GF-D8 (cell line): Measurements from ENCODE around the gene ADGB.

Experiments
- DNase-seq: peaks from one replicate; lab custom pipeline; 2025; lab: John Stamatoyannopoulos, UW

The ADGB gene

DNA sequence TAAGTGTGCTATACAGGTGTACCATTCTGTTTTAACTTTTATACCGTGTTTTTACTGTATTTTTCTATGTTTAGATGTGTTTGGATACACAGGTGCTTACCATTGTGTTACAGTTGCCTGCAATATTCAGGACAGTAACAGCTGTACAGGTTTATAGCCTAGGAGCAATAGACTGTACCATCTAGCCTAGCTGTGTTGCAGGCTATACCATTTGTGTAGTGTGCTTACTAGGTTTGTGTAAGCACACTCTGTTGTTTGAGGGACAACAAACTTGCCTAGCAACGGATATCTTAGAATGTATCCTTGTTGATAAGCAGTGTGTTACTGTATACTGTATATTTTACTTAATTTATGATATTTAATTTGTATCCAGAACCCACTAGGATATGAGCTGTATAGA lies 35.2 kb downstream of the ADGB start:
- DNase-seq = no peak

DNA sequence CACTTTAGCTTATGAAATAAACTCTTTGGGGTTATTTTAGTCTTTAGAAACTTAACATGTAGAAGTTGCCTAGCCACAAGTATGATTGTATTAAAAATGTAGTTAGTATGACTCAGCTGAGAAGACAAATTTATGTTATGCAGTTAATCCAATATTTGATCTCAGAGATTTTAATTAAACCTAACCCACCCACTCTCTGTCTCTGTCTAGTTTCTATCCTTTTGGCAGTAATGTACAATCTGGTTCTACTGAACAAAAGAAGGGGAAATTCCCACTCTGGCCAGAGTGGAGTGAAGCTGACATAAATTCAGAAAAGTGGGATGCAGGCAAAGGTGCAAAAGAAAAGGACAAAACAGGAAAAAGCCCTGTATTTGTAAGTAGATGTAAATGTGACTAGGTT lies 36.4 kb downstream of the ADGB start:
- DNase-seq = no peak

DNA sequence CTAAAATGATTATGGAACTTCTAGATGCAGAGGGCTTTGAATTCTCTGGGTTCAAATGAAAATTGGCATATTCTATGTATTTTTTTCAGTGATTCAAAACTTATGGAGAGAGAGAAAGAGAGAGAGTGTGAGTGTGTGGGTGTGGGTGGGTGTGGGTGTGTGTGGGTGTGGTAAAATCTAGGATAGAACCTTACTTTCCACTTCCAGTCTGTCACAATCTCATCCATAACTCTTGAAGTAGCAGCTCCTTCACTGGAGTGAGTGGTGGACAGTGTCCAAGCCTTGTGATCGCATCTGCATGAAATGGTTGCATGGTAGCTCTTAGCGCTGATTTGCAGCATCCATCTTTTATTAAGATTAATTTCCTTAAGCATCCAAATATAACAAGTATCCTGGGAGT lies 37.7 kb downstream of the ADGB start:
- no peak for DNase-seq

DNA sequence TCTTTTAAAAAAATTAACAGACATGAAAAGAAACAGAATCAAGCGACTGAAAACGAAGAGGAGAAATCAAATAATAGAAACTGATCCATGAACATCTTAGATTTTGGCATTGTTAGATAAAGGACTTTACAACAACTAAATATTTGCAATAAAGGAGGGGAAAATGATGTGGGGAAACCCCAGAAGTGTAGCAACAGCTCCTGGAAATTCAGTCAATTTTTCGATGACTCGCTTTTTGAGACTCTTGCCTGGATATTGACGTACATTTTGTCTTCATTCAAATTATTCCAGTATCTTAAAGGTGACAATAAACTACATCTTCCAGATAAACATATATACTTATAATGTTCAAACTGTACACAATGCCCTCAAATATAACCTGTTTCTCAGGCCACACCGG lies 44.1 kb downstream of the ADGB start:
- no peak for DNase-seq

DNA sequence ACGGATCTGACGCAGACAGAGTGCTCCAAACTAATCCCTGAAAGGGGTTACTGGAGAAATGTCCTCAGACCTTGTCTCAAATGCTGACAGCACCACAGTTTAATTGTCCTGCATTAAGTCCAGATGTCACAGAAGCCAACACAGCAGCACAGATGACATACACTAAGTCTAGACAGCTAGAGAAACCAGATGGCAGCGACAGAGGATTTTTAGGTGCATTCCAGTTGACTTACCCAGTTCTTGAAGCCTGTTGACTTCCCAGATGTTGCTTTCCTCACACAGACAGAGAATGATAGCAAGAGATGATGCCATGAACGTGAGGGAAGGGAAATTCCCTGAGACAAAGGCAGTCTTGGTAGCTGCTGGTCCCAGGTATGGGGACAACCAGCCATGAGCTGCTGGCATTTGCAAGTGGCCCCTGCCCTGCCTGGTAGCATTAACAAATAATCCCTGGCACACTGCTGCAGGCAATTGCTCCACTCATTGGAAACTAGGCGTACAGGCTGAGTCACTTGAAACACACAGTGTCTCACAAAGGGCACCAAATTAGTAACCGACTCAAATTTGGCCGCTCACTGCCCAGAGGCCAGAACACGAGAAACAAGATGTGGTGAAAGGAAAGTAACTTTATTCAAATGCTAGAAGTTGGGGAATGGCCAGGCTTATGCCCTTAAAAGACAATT lies 52.2 kb downstream of the ADGB start:
- DNase-seq = no peak

DNA sequence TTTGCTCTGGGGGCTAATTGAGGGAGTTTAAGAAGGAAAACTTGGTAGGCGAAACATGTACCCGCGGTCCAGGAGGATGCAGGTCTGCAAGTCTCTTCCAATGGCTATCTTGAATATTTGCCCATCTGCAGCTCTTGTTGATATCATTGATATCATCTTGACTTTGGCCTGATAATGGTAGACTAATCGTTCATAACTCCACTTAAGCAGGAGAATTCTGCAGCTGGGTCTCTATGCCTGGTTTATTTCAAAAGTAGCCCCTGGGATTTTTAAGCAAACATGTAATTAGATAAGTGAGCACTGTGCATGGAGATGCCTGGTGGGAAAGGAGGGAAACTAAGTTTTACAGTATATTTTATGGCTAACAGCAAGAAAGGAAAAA lies 52.7 kb downstream of the ADGB start:
- no peak for DNase-seq

DNA sequence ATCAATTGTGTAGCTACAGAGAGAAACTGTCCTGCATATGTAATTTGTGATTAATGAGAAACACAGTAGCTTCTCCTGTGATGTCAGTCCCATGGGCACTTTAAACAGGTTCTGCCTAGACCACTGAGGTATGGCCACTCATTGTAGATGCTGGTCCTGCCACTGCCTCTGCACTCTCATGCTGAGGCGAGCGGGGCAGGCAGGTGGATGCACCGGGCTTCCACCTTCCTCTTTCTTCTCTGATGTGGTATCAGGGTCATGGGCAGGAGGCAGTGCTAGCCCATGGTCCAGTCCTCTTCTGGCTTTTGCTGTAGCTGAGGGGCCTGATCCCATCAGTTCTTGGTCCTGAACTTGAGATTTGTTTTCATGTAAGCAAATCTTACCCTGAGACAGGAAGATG lies 58.7 kb downstream of the ADGB start:
- no peak for DNase-seq

DNA sequence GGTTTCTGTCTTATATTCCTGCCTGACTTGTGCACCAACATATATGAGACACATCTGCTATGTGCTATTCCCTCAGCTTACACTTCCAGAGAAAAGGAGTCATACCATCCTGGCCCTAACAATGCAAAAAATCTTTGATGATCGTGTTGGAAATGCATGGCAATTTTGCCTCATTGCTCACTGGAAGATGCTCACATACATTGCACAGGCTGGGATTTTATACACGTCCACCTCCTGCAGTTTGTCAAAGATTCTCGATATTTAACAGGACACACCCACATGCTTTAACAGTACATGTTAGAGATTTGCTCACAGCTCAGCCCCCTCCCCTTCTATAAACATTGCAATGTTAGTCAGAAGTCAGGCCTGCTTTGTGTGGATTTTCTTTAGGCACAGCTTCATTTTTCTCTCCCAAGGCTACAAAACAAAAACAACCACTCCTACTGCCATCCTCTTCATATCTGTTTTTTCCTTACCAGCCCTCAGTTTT lies 66.1 kb downstream of the ADGB start:
- DNase-seq = no peak

DNA sequence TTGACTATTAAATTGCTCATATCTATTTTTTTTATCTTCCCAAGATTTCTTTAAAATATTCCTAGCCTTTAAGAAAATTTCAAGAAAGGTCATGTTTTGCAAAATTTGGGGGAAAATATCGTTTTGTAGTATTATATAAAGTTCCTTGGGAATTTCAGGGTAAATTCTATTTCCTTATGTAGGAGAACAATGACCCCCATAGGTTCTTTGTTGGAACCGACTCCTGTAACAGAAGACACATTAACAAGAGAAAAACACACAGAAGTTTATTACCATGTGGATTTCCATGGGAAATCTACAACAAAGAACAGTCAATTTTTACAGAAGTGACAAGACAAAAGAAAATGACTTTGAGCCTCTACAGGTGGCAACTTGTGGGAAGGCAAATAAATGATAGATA lies 68.1 kb downstream of the ADGB start:
- DNase-seq = no peak

DNA sequence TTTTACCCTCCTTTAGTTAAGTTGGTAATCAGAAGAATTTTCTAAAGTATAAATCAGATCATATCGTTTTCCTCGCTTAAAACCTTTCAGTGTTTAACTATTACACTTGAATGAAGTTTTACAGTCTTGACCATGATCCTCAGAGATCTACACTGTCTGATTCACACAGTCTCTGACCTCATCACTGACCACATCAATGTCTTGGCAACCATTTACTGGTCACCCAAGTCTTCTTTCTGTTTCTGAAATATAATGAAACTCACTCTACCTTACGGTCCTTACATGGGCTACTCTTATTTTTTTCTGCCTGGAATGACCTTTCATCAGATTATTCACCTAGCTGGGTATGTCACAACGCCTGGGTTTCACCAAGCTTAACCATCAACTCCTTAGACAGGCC lies 71.4 kb downstream of the ADGB start:
- DNase-seq = no peak

DNA sequence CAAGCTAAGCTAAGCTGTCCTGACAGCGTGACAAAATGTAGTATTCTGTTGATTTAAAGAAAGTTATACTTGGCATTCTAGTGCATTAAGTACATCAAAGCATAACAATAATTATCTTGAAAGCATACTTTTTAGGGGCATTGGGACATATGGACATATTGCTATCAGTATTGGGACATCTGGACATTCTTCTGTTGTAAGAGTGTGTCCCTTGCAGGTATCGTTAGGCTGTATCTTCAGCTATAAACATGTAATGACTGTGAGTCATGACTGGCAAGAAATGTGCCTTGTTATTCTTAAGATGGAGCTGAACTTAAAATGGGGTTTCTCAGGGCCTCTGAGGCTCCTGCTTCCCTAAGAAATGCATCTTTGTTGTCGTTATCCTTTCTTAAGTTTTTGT lies 74.3 kb downstream of the ADGB start:
- DNase-seq = no peak

DNA sequence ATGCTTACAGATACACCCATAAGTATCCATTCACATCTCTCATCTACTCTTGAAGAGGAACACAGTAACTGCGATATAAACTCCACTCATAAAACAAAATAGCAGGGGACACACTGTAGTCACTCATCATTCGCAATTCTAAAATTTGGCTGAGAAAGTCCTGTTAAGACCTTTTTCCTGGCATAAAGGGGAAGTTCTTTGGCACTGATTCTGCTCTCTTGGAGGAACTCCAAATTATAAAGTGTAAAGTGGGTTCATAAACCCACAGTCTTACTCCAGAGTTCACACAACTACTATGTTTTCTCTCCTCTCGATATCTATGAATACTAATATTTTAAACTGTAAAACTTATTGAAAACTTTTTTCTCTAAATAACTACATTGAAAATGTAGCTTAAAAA lies 80.6 kb downstream of the ADGB start:
- no peak for DNase-seq

DNA sequence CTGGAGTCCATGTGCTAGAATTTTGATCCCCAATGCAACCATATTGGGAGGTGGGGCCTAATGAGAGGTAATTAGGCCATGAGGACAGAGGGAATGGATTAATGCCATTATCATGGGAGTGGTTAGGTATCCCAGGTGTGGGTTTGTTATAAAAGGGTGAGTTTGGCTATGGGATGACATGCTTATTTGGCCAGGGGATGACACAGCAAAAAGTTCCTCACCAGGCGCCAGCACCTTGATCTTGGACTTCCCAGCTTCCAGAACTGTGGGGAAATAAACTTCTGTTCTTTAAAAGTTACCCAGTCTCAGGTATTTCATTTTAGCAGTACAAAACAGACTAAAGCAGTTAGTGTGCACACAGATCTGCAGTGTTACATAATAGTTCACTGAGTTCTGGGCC lies 84.1 kb downstream of the ADGB start:
- no peak for DNase-seq

DNA sequence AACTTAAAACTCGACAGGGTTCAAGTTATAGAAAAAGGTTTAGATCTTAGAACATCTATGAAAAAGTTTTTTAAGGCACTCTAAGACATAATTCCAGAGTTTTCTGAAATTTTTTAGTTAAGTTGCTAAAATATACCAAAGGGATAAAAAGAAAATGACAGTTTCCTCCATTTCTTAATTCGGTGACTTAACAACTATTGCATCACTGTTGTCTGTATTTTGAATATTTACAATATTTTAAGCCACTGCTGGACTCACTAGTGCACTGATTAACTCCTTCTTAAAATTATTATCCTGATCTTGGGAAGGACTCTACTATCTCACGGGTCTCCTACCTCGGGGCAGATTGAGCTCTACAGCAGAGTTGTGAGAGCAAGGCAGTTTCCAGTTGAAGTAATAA lies 91.0 kb downstream of the ADGB start:
- no peak for DNase-seq

DNA sequence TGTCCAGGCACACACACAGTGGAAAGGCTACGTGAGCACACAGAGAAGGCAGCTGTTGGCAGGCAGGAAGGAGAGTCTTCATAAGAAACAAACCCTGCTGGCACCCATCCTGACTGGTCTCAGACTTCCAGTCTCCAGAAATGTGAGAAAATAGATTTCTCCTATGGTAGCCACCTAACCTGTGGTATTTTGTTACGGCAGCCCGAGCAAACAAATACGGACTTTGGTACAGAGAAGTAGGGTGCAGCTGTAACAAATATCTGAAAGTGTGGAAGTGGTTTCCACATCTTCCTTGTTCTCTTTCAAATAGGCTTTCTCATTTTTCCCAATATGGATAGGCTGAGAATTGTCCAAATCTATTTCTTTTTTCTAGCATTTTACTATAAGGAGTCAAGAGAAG lies 94.6 kb downstream of the ADGB start:
- DNase-seq = no peak

DNA sequence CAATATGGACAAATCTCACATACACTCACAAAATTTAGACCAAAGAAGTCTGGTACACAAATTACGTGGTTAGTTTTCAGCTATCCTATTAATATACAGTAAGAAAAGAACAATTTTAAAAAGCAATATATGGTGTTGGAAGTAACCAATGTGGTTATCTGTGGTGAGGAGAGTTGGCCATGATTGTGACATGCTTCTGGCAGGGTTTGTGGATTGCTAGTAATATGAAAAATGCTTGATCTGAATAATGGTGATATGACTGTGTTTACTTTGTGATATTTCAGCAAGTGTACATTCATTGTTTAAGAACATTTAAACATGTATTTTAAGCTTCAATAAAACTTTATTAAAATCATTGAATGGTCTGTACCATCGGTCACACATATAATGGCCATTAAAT lies 99.1 kb downstream of the ADGB start:
- DNase-seq = no peak

DNA sequence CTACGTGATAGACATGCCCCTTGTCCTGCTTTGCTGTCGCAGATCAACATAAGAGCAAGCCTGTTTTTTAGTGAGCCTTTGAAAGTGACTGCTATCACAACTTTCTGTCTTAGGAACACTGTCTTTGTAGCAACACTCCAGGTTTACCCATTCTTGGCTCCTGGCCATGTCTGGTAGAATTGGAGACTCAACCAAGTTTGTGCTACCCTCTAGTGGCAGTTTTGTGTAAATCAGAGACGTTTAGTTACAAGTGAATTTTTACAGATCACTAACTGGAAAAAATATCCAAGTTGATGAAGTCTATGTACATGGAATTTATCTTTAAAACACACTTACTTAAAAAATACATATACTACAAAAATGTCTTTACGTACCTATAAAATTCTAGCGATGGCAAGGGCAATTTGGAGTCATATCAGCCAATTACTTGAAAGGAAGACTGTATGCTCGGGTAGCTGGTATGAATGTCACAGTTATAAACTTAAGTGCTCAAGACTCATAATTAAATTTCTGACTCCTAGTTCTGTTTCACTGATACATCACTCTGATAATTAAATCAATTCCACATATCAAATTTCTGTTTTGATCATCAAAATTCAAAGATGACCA lies 101.4 kb downstream of the ADGB start:
- DNase-seq = no peak

DNA sequence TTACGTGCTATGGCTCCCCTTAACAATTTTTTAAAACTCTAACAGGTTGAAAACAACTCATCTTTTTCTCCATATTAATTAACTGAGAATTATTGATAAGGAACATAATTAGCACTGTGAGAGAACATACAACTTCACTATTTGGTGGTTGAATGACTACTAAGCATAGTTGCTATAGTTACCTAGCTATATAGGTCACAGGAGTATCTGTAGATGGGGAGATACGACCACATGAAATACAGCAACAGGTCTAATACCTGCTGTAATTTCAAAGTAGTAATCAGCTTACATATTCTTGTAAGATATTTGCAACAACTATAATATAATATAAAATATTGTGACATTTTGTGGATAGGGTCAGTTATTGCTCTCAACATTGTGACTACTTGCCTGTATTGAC lies 102.9 kb downstream of the ADGB start:
- DNase-seq = no peak

DNA sequence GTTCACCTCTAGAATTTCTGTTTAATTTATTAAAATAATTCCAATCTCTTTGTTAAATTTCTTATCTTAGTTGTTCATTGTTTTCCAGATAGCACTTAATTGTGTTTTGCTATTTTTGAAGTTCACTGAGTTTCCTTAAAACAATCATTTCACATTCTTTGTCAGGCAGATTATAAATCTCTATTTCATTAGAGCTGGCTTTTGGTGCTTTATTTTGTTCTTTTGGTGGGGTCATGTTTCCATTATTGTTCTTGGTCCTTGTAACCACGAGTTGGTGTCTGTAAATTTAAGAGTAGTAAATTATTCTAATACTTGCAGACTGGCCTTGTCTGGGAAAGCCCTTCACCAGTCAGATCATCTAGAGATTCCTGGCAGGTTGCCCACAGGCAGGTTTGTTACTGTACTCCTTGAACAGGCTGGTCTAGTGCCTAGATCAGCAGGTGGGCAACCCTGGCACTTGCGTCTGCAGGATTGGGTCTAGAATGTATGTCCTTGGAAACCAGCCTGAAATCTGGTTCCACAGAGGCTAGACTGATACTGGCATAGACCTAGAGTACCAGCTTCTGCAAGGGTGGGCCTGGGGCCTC lies 110.4 kb downstream of the ADGB start:
- DNase-seq = no peak

DNA sequence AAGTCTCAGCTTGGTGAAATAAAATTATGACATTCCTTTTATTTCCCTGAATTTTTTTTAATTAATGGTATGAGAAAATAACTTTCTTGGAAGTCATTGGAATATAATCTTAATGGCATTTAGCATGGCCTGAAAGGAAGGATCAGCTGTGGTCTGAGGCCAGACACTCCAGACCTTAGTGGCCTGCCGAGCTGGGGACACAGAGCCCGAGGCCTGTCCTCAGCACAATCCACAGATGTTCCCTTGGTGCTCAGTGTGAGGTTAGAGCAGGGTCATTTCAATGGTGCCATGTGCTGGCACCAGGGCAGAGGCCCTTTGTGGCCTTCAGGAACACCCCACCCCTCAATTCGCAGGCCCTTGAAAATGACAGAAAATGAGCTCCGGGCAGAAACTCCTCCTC lies 120.6 kb downstream of the ADGB start:
- no peak for DNase-seq

DNA sequence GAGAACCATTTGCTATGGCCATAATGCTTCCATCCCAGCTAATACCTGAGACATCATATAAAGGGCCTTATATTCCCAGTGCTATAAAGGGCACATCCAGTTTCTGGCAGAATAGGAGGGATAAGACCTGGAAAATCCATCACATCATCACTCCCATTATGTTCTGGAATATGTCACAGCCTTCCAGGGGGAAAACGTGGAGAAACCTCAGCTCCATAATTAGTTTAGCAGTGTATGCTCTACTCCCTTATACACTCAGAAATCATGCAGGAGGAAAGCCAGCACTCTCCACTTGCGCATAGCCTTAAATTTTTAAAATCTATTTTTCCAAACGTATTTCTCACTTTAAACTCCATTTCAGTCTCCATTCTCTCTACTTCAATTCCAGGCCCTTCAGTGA lies 140.9 kb downstream of the ADGB start:
- DNase-seq = no peak

DNA sequence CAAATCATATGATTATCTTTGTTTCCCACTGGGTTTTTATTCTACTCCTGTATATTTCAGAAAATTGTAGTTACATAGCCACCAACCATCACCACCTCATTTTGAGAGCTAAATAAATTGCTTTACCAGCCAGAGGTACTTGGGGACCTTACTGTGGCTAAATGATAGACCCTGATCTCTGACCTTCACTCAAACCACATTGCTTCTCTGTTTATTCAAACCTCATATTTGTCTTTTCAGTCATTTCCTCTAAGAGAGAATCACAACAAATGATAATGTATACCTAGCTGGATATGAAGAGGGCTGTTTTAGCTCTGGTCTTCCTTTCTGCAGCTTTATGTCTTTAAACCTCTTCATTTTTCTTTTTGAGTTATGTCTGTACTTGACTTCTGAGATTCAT lies 142.8 kb downstream of the ADGB start:
- DNase-seq = no peak

DNA sequence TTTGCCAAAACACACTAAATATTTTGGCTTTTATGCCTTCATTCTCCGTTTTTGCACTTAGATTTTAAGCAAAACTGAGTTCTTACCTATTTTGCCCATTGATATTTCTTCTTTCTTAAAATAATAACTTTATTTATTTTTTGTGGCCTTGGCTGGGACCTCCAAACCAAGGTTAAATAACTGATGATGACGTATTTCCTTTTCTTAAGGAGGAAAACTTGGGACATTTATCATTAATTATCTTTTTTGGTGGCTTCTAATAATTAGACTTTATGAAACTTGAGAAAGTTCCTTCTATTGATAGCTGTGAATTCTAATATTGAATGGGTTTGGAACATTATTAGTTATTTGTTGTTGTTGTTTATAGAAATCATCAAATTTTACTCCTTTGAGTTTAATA lies 154.5 kb downstream of the ADGB start:
- no peak for DNase-seq

DNA sequence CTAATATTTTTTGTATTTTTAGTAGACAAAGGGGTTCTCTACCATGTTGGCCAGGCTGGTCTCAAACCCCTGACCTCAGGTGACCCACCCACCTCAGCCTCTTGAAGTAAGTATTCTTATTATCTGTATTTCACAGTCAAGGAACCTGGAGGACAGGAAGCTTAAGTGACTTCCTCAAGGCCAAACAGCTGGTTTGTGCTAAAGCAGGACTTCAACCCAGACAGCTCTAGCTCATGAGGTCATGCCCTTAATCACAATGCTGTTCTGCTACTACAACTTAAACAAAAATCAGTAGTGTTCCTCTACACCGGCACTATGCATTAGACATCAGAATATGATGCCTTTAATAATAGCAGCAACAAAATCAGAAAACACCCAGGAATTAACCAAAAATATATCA lies 168.9 kb downstream of the ADGB start:
- peak; percentile 29 for DNase-seq
